ENCODE measurements around the gene MAPK10.

MAPK10 gene

GRCh38 chr4:86381431-86381830, 21.6 kb upstream of the MAPK10 start:
- no peak overlapping the region for H3K4me3 ChIP-seq (ENCODE audit: low read depth, low read length)
- TF ChIP-seq, protein P1, sequence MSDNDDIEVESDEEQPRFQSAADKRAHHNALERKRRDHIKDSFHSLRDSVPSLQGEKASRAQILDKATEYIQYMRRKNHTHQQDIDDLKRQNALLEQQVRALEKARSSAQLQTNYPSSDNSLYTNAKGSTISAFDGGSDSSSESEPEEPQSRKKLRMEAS (IDR thresholded peaks at IDR 0.05; ENCODE audit: low read depth, low read length) = no peak
- TF ChIP-seq MYC (IDR thresholded peaks at IDR 0.05; ENCODE audit: low read depth, low read length) = no peak
- no peak for TF ChIP-seq CTCF (IDR thresholded peaks at IDR 0.05; ENCODE audit: low read depth, low read length)
- TF ChIP-seq POLR2A (IDR thresholded peaks at IDR 0.05; ENCODE audit: extremely low read depth, insufficient read length) = no peak
- DNase-seq (ENCODE audit: low read depth) = no peak

DNA sequence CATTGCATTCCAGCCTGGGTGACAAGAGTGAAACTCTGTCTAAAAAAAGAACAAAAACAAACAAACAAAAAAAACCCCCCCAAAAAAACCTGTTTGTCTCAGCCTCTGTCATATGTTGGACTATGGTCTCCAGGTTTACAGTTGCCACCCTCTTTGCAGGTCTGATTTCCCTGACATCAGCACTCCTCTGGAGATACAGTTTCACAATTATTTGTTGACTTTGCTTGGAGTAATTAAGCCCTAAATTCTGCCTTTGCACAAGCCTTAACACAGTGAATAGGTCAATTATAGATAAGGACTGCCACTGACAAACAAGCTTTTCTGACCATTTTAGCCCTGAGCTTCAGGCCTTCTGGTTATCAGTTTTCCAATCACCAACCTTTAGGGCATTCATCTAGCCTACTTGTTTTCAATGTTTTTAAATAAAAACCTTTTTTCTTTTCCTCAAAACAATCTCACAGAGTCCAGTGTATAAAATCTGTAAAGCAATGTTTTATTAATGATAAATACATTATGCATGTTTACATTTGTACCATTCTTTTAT, 20.4 kb upstream of the MAPK10 start:
- no peak overlapping the region for H3K4me3 ChIP-seq (ENCODE audit: low read depth, low read length)
- DNase-seq (ENCODE audit: low read depth) = no peak
- no peak for TF ChIP-seq POLR2A (IDR thresholded peaks at IDR 0.05; ENCODE audit: extremely low read depth, insufficient read length)
- TF ChIP-seq, protein P1 (IDR thresholded peaks at IDR 0.05; ENCODE audit: low read depth, low read length) = no peak
- no peak for TF ChIP-seq MYC (IDR thresholded peaks at IDR 0.05; ENCODE audit: low read depth, low read length)
- no peak for TF ChIP-seq CTCF (IDR thresholded peaks at IDR 0.05; ENCODE audit: low read depth, low read length)

GRCh38 chr4:86376850-86377249, 17.0 kb upstream of the MAPK10 start:
- no peak for DNase-seq (ENCODE audit: low read depth)
- TF ChIP-seq, protein P1 (IDR thresholded peaks at IDR 0.05; ENCODE audit: low read depth, low read length) = no peak
- no peak for TF ChIP-seq POLR2A (IDR thresholded peaks at IDR 0.05; ENCODE audit: extremely low read depth, insufficient read length)
- TF ChIP-seq MYC (IDR thresholded peaks at IDR 0.05; ENCODE audit: low read depth, low read length) = no peak
- no peak for TF ChIP-seq CTCF (IDR thresholded peaks at IDR 0.05; ENCODE audit: low read depth, low read length)
- H3K4me3 ChIP-seq (ENCODE audit: low read depth, low read length) = no peak overlapping the region

- DNase-seq (ENCODE audit: low read depth) = no peak
- no peak overlapping the region for H3K4me3 ChIP-seq (ENCODE audit: low read depth, low read length)
- TF ChIP-seq CTCF (IDR thresholded peaks at IDR 0.05; ENCODE audit: low read depth, low read length) (no peak), POLR2A (IDR thresholded peaks at IDR 0.05; ENCODE audit: extremely low read depth, insufficient read length) (no peak), MYC (IDR thresholded peaks at IDR 0.05; ENCODE audit: low read depth, low read length) (no peak)
- TF ChIP-seq, protein P1 (IDR thresholded peaks at IDR 0.05; ENCODE audit: low read depth, low read length) = no peak
These were observed 8.6 kb upstream of the MAPK10 start for GRCh38 chr4:86368433-86368832.

DNA sequence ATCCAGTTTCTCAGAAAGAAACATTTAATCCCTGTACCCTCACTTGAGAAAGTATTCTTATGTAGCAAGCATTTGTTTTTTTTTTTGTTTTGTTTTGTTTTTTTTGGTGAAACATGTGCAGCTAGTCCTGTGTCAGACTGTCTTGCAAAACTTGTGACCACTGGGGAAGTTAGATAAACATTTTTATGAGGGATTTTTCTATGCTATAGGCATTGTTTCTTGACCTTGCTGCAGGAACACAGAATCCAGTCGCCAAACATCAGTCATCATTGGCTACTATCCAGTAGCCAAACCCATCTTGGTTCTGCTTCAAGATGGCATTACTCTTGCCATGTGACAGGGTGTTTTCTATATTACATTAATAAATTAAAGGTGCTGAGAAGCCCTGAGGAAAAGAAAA, 7.7 kb upstream of the MAPK10 start:
- DNase-seq (ENCODE audit: low read depth) = no peak
- TF ChIP-seq, protein P1 (IDR thresholded peaks at IDR 0.05; ENCODE audit: low read depth, low read length) = no peak
- TF ChIP-seq MYC (IDR thresholded peaks at IDR 0.05; ENCODE audit: low read depth, low read length) (no peak), CTCF (IDR thresholded peaks at IDR 0.05; ENCODE audit: low read depth, low read length) (no peak), POLR2A (IDR thresholded peaks at IDR 0.05; ENCODE audit: extremely low read depth, insufficient read length) (no peak)
- H3K4me3 ChIP-seq (ENCODE audit: low read depth, low read length) = no peak overlapping the region

Data from NB4 (cell line).